Umbilical cord (tissue), 2 donors: ENCODE data around the gene THBD. TPM values are rescaled to one million over a fixed set of nuclear protein-coding genes. Genes with fewer than 3 reads are reported as not detected.
"Not testable (repeated sequence)": the region's sequence is repeated elsewhere in the genome, so short reads cannot be mapped to it uniquely, and the experiment has no call there.

ENCODE experiments used
- DNase-seq: peaks from one replicate; pipeline ENCODE4 v3.0.0-alpha.2; 2015; ENCODE audit warnings: low spot score
- total RNA-seq: library from RNA; depleted of rRNA; stranded (reverse); fragments of >200 nt; gene quantifications from one replicate; pipeline ENCODE4 v1.2.3, GENCODE V29; 2014; ENCODE audit warnings: low replicate concordance; ENCODE audit not compliant: insufficient read depth

Gene THBD
- total RNA-seq, 1 donor from 2014 or later, result 33.5 TPM

GRCh38 chr20:23035731-23036130 is 13.7 kb downstream of the THBD start:
- no peak for DNase-seq

- DNase-seq, result no peak
Measured at GRCh38 chr20:23034721-23035671, 14.5 kb downstream of the THBD start, which contains the start of gene SSTR4. Gene SSTR4 (plus strand): TSS chr20:23035312. CDS start chr20:23035484, 172 bp downstream.

GRCh38 chr20:23033918-23034317 is 15.6 kb downstream of the THBD start:
- DNase-seq, result no peak

GRCh38 chr20:23032750-23033078 is 16.8 kb downstream of the THBD start:
- DNase-seq, result no peak

GRCh38 chr20:23032056-23032749 is 17.3 kb downstream of the THBD start:
- DNase-seq, result peak; percentile 84

- no peak for DNase-seq
Measured at GRCh38 chr20:23031346-23031745, 18.1 kb downstream of the THBD start.

- DNase-seq, result no peak
Measured at GRCh38 chr20:23029324-23029723, 20.1 kb downstream of the THBD start.

GRCh38 chr20:23028392-23028791 is 21.1 kb downstream of the THBD start:
- no peak for DNase-seq

GRCh38 chr20:23027721-23028120 is 21.8 kb downstream of the THBD start:
- DNase-seq, result no peak

GRCh38 chr20:23025503-23025902 is 24.0 kb downstream of the THBD start:
- not testable (repeated sequence) for DNase-seq

GRCh38 chr20:23024701-23025100 is 24.8 kb downstream of the THBD start:
- DNase-seq, result no peak

- no peak for DNase-seq
Measured at GRCh38 chr20:23023621-23024177, 25.8 kb downstream of the THBD start.

- DNase-seq, result no peak
Measured at GRCh38 chr20:23022849-23023248, 26.6 kb downstream of the THBD start.

- no peak for DNase-seq
Measured at GRCh38 chr20:23021951-23022350, 27.5 kb downstream of the THBD start.

- no peak for DNase-seq
Measured at GRCh38 chr20:23021541-23021940, 27.9 kb downstream of the THBD start.

- no peak for DNase-seq
Measured at GRCh38 chr20:23020230-23021018, 29.0 kb downstream of the THBD start.

GRCh38 chr20:23019403-23019802 is 30.1 kb downstream of the THBD start:
- DNase-seq, result no peak

GRCh38 chr20:23018941-23019340 is 30.5 kb downstream of the THBD start:
- DNase-seq, result no peak

- DNase-seq, result no peak
Measured at GRCh38 chr20:23018432-23018831, 31.0 kb downstream of the THBD start.

- no peak for DNase-seq
Measured at GRCh38 chr20:23017516-23017915, 32.0 kb downstream of the THBD start.

GRCh38 chr20:23013429-23013828 is 36.0 kb downstream of the THBD start:
- DNase-seq, result no peak
